ENCODE results near the gene IRX5. TPM values are rescaled to one million over a fixed set of nuclear protein-coding genes. Genes with fewer than 3 reads are reported as not detected.

The IRX5 gene
- total RNA-seq, 5 donors from 2014 or later (not counting 1 experiment from before 2014, with no cell fraction given): not detected

- POLR2A ChIA-PET: no interaction called here
- H3K4me1 Mint-ChIP-seq: no peaks in the 10 kb centered on the region
Observed at GRCh38 chr16:54965464-54965863, 34.8 kb downstream of the IRX5 start.

GRCh38 chr16:54968011-54968410 is 37.3 kb downstream of the IRX5 start:
- Histone ChIP-seq H3K27me3 (replicated peaks in 1 of 2; ENCODE audit: control insufficient read depth in 2 of 2, extremely low read depth in 1 of 2, insufficient read depth in 2 of 2, low read length in 1 of 2) (peaks cover 0 to 3% of the 10 kb centered on the region in 2 experiments), H3K36me3 (ENCODE audit: control insufficient read depth in 2 of 2, extremely low read depth in 1 of 2, insufficient read depth in 1 of 2, low read length in 1 of 2) (no peaks in the 10 kb centered on the region), H3K4me1 (ENCODE audit: control insufficient read depth in 1 of 2, extremely low read depth in 1 of 2, insufficient read depth in 2 of 2, low read length in 2 of 2) (no peaks in the 10 kb centered on the region), H3K4me3 (ENCODE audit: control insufficient read depth in 1 of 2, extremely low read depth in 1 of 2, low read length in 1 of 2) (no peak overlapping the region), H3K9me3 (no peaks in the 10 kb centered on the region), H3K27ac (ENCODE audit: low read length) (no peak overlapping the region)
- POLR2A ChIA-PET: no interaction called here
- Mint-ChIP-seq H3K27me3 (peaks cover 4 to 13% of the 10 kb centered on the region in 2 donors), H3K9me3 (peaks cover 0 to 3% (median 0%) of the 10 kb centered on the region in 3 donors), H3K4me1 (no peaks in the 10 kb centered on the region), H3K27ac (no peak overlapping the region), H3K36me3 (no peaks in the 10 kb centered on the region), H3K4me3 (no peak overlapping the region)
- no peak for DNase-seq
- no peak for ATAC-seq (replicated peaks in 1 of 4)
- CTCF ChIA-PET: no interaction called here

More at GRCh38 chr16:54965464-54965863, 34.8 kb downstream of the IRX5 start:
- 85% methylated on average over 1 of the region's 2 CpGs for WGBS (ENCODE audit: insufficient coverage)
- H3K27ac ChIP-seq (ENCODE audit: low read length): no peak overlapping the region
- no peak for DNase-seq
- no peaks in the 10 kb centered on the region for H3K9me3 ChIP-seq
- Mint-ChIP-seq H3K9me3 (peaks cover 0 to 3% (median 0%) of the 10 kb centered on the region in 3 donors), H3K27ac (no peak overlapping the region), H3K36me3 (no peaks in the 10 kb centered on the region), H3K4me3 (no peak overlapping the region), H3K27me3 (peaks cover 4 to 11% of the 10 kb centered on the region in 2 donors)
- no peak for ATAC-seq (replicated peaks in 1 of 4)
- CTCF ChIA-PET: no interaction called here
- no peak overlapping the region for H3K4me3 ChIP-seq (ENCODE audit: control insufficient read depth in 1 of 2, extremely low read depth in 1 of 2, low read length in 1 of 2)
- no peaks in the 10 kb centered on the region for H3K36me3 ChIP-seq (ENCODE audit: control insufficient read depth in 2 of 2, extremely low read depth in 1 of 2, insufficient read depth in 1 of 2, low read length in 1 of 2)
- peaks cover 0 to 3% of the 10 kb centered on the region in 2 experiments for H3K27me3 ChIP-seq (replicated peaks in 1 of 2; ENCODE audit: control insufficient read depth in 2 of 2, extremely low read depth in 1 of 2, insufficient read depth in 2 of 2, low read length in 1 of 2)
- no peaks in the 10 kb centered on the region for H3K4me1 ChIP-seq (ENCODE audit: control insufficient read depth in 1 of 2, extremely low read depth in 1 of 2, insufficient read depth in 2 of 2, low read length in 2 of 2)

- ChIA-PET POLR2A (no interaction called here), CTCF (no interaction called here)
- Mint-ChIP-seq H3K27me3 (peaks cover 0 to 10% of the 10 kb centered on the region in 2 donors), H3K4me1 (no peaks in the 10 kb centered on the region), H3K4me3 (no peak overlapping the region), H3K9me3 (peaks cover 0 to 3% (median 0%) of the 10 kb centered on the region in 3 donors), H3K36me3 (no peaks in the 10 kb centered on the region), H3K27ac (no peak overlapping the region)
- H3K4me1 ChIP-seq (ENCODE audit: control insufficient read depth in 1 of 2, extremely low read depth in 1 of 2, insufficient read depth in 2 of 2, low read length in 2 of 2): no peaks in the 10 kb centered on the region
- H3K9me3 ChIP-seq: no peaks in the 10 kb centered on the region
- no peak overlapping the region for H3K27ac ChIP-seq (ENCODE audit: low read length)
- H3K27me3 ChIP-seq (replicated peaks in 1 of 2; ENCODE audit: control insufficient read depth in 2 of 2, extremely low read depth in 1 of 2, insufficient read depth in 2 of 2, low read length in 1 of 2): peaks cover 0 to under 1% of the 10 kb centered on the region in 2 experiments
- no peaks in the 10 kb centered on the region for H3K36me3 ChIP-seq (ENCODE audit: control insufficient read depth in 2 of 2, extremely low read depth in 1 of 2, insufficient read depth in 1 of 2, low read length in 1 of 2)
- ATAC-seq (replicated peaks in 1 of 4) (no peak), DNase-seq (no peak)
- no peak overlapping the region for H3K4me3 ChIP-seq (ENCODE audit: control insufficient read depth in 1 of 2, extremely low read depth in 1 of 2, low read length in 1 of 2)
- WGBS (ENCODE audit: insufficient coverage): 100% methylated on average over 1 of the region's 6 CpGs
Observed at GRCh38 chr16:54968784-54969183, 38.1 kb downstream of the IRX5 start.

GRCh38 chr16:54970016-54970415 is 39.4 kb downstream of the IRX5 start:
- Histone ChIP-seq H3K9me3 (no peaks in the 10 kb centered on the region), H3K4me1 (ENCODE audit: control insufficient read depth in 1 of 2, extremely low read depth in 1 of 2, insufficient read depth in 2 of 2, low read length in 2 of 2) (no peaks in the 10 kb centered on the region), H3K36me3 (ENCODE audit: control insufficient read depth in 2 of 2, extremely low read depth in 1 of 2, insufficient read depth in 1 of 2, low read length in 1 of 2) (no peaks in the 10 kb centered on the region), H3K27ac (ENCODE audit: low read length) (no peak overlapping the region), H3K4me3 (ENCODE audit: control insufficient read depth in 1 of 2, extremely low read depth in 1 of 2, low read length in 1 of 2) (no peak overlapping the region), H3K27me3 (replicated peaks in 1 of 2; ENCODE audit: control insufficient read depth in 2 of 2, extremely low read depth in 1 of 2, insufficient read depth in 2 of 2, low read length in 1 of 2) (no peaks in the 10 kb centered on the region)
- ATAC-seq (replicated peaks in 1 of 4) (no peak), DNase-seq (no peak)
- POLR2A ChIA-PET: no interaction called here
- Mint-ChIP-seq H3K27ac (no peak overlapping the region), H3K9me3 (peaks cover 0 to 3% (median 0%) of the 10 kb centered on the region in 3 donors), H3K4me3 (no peak overlapping the region), H3K4me1 (no peaks in the 10 kb centered on the region), H3K36me3 (no peaks in the 10 kb centered on the region), H3K27me3 (peaks cover 0 to 7% of the 10 kb centered on the region in 2 donors)
- CTCF ChIA-PET: interaction anchor here in 1 of 2 donors (0.7 kb wide), 1 partner anchor 1365 kb away, joined by 9 read pairs; no protein-coding TSS in a partner anchor
- WGBS (ENCODE audit: insufficient coverage): 86% methylated on average over 3 of the region's 5 CpGs

- no peak overlapping the region for H3K27ac Mint-ChIP-seq
- H3K4me1 Mint-ChIP-seq: no peaks in the 10 kb centered on the region
- DNase-seq (no peak), ATAC-seq (replicated peaks in 1 of 4) (no peak)
- Histone ChIP-seq H3K27me3 (replicated peaks in 1 of 2; ENCODE audit: control insufficient read depth in 2 of 2, extremely low read depth in 1 of 2, insufficient read depth in 2 of 2, low read length in 1 of 2) (no peaks in the 10 kb centered on the region), H3K4me3 (ENCODE audit: control insufficient read depth in 1 of 2, extremely low read depth in 1 of 2, low read length in 1 of 2) (no peak overlapping the region), H3K27ac (ENCODE audit: low read length) (no peak overlapping the region), H3K9me3 (no peaks in the 10 kb centered on the region), H3K36me3 (ENCODE audit: control insufficient read depth in 2 of 2, extremely low read depth in 1 of 2, insufficient read depth in 1 of 2, low read length in 1 of 2) (no peaks in the 10 kb centered on the region), H3K4me1 (ENCODE audit: control insufficient read depth in 1 of 2, extremely low read depth in 1 of 2, insufficient read depth in 2 of 2, low read length in 2 of 2) (no peaks in the 10 kb centered on the region)
- H3K27me3 Mint-ChIP-seq: peaks cover 7 to 19% of the 10 kb centered on the region in 2 donors
- POLR2A ChIA-PET: no interaction called here
- H3K4me3 Mint-ChIP-seq: no peak overlapping the region
- H3K9me3 Mint-ChIP-seq: no peaks in the 10 kb centered on the region
- CTCF ChIA-PET: no interaction called here
- no CpG with 5 or more reads among the region's 5 CpGs for WGBS (ENCODE audit: insufficient coverage)
- no peaks in the 10 kb centered on the region for H3K36me3 Mint-ChIP-seq
Observed at GRCh38 chr16:54974367-54974766, 43.7 kb downstream of the IRX5 start.

- Mint-ChIP-seq H3K27ac (no peak overlapping the region), H3K4me3 (no peak overlapping the region), H3K27me3 (peaks cover 7 to 19% of the 10 kb centered on the region in 2 donors), H3K4me1 (no peaks in the 10 kb centered on the region), H3K9me3 (no peaks in the 10 kb centered on the region), H3K36me3 (no peaks in the 10 kb centered on the region)
- DNase-seq: no peak
- Histone ChIP-seq H3K4me1 (ENCODE audit: control insufficient read depth in 1 of 2, extremely low read depth in 1 of 2, insufficient read depth in 2 of 2, low read length in 2 of 2) (no peaks in the 10 kb centered on the region), H3K27me3 (replicated peaks in 1 of 2; ENCODE audit: control insufficient read depth in 2 of 2, extremely low read depth in 1 of 2, insufficient read depth in 2 of 2, low read length in 1 of 2) (peaks cover 0 to 5% of the 10 kb centered on the region in 2 experiments), H3K9me3 (no peaks in the 10 kb centered on the region), H3K4me3 (ENCODE audit: control insufficient read depth in 1 of 2, extremely low read depth in 1 of 2, low read length in 1 of 2) (no peak overlapping the region), H3K36me3 (ENCODE audit: control insufficient read depth in 2 of 2, extremely low read depth in 1 of 2, insufficient read depth in 1 of 2, low read length in 1 of 2) (no peaks in the 10 kb centered on the region), H3K27ac (ENCODE audit: low read length) (no peak overlapping the region)
- ChIA-PET CTCF (no interaction called here), POLR2A (no interaction called here)
- no peak for ATAC-seq (replicated peaks in 1 of 4)
- whole genome bisulfite sequencing (ENCODE audit: insufficient coverage): 100% methylated on average over 1 of the region's 13 CpGs
Observed at GRCh38 chr16:54976651-54977200, 46.1 kb downstream of the IRX5 start.

- no peaks in the 10 kb centered on the region for H3K4me1 ChIP-seq (ENCODE audit: control insufficient read depth in 1 of 2, extremely low read depth in 1 of 2, insufficient read depth in 2 of 2, low read length in 2 of 2)
- no peak overlapping the region for H3K4me3 Mint-ChIP-seq
Observed at GRCh38 chr16:54977211-54977610, 46.5 kb downstream of the IRX5 start.

More at GRCh38 chr16:54977211-54977610, 46.5 kb downstream of the IRX5 start:
- ChIA-PET CTCF (no interaction called here), POLR2A (no interaction called here)
- ATAC-seq (replicated peaks in 1 of 4) (no peak), DNase-seq (no peak)
- no peaks in the 10 kb centered on the region for H3K36me3 ChIP-seq (ENCODE audit: control insufficient read depth in 2 of 2, extremely low read depth in 1 of 2, insufficient read depth in 1 of 2, low read length in 1 of 2)
- Mint-ChIP-seq H3K36me3 (no peaks in the 10 kb centered on the region), H3K4me1 (no peaks in the 10 kb centered on the region), H3K9me3 (no peaks in the 10 kb centered on the region), H3K27ac (no peak overlapping the region), H3K27me3 (peaks cover 7 to 19% of the 10 kb centered on the region in 2 donors)
- no peaks in the 10 kb centered on the region for H3K9me3 ChIP-seq
- H3K4me3 ChIP-seq (ENCODE audit: control insufficient read depth in 1 of 2, extremely low read depth in 1 of 2, low read length in 1 of 2): no peak overlapping the region
- no peak overlapping the region for H3K27ac ChIP-seq (ENCODE audit: low read length)
- H3K27me3 ChIP-seq (replicated peaks in 1 of 2; ENCODE audit: control insufficient read depth in 2 of 2, extremely low read depth in 1 of 2, insufficient read depth in 2 of 2, low read length in 1 of 2): peaks cover 0 to 5% of the 10 kb centered on the region in 2 experiments
- 75% methylated on average over 1 of the region's 4 CpGs for WGBS (ENCODE audit: insufficient coverage)

Measured in T-cell (primary cell).